Loucy (cell line): ENCODE measurements around the gene ARHGEF25.

Experiments used
- H2AFZ ChIP-seq: fragments of 200-600 bp; sonication (generic); 2 replicates; pipeline ENCODE4 v1.6.0; 2016; ENCODE audit warnings: antibody characterized with exemption, mild to moderate bottlenecking, low read length, moderate library complexity
- H3F3A ChIP-seq: fragments of 200-600 bp; 2 replicates; pipeline ENCODE4 v1.6.0; 2016; ENCODE audit warnings: antibody characterized with exemption, low read depth, mild to moderate bottlenecking
- H3K27me3 ChIP-seq: fragments of 200-600 bp; sonication (generic); 2 replicates; pipeline ENCODE4 v1.6.1; 2014; ENCODE audit warnings: low read length, mild to moderate bottlenecking; ENCODE audit not compliant: insufficient read depth, poor library complexity, severe bottlenecking
- H3K36me3 ChIP-seq: fragments of 200-600 bp; sonication (generic); 2 replicates; pipeline ENCODE4 v1.6.1; 2016; ENCODE audit warnings: low read length; ENCODE audit not compliant: insufficient read depth
- H3K4me1 ChIP-seq: fragments of 200-600 bp; sonication (generic); 2 replicates; pipeline ENCODE4 v1.5.1; 2014; ENCODE audit warnings: low read length, mild to moderate bottlenecking; ENCODE audit not compliant: insufficient read depth, poor library complexity, severe bottlenecking
- H3K4me2 ChIP-seq: fragments of 200-600 bp; sonication (generic); 2 replicates; pipeline ENCODE4 v1.6.0; 2014; ENCODE audit warnings: antibody characterized with exemption, low read length, low read depth, mild to moderate bottlenecking; ENCODE audit not compliant: poor library complexity, severe bottlenecking
- H3K4me3 ChIP-seq: fragments of 200-600 bp; sonication (generic); 2 replicates; pipeline ENCODE4 v1.5.1; 2014; ENCODE audit warnings: low read length, mild to moderate bottlenecking, mixed read lengths; ENCODE audit not compliant: poor library complexity, severe bottlenecking
- H3K79me2 ChIP-seq: fragments of 200-600 bp; sonication (generic); 2 replicates; pipeline ENCODE4 v1.6.1; 2014; ENCODE audit warnings: low read length; ENCODE audit not compliant: insufficient read depth
- H3K9ac ChIP-seq: fragments of 200-600 bp; sonication (generic); 2 replicates; pipeline ENCODE4 v1.6.0; 2014; ENCODE audit warnings: mild to moderate bottlenecking, low read depth, low read length, moderate library complexity; ENCODE audit not compliant: poor library complexity, severe bottlenecking
- H3K9me2 ChIP-seq: fragments of 200-600 bp; sonication (generic); replicated peaks from 2 replicates; pipeline ENCODE4 v1.6.1; 2016; ENCODE audit warnings: low read depth, low read length, mixed read lengths
- H3K9me3 ChIP-seq: fragments of 200-600 bp; sonication (generic); 2 replicates; pipeline ENCODE4 v1.6.1; 2014; ENCODE audit warnings: mild to moderate bottlenecking, antibody characterized with exemption, low read length, low read depth; ENCODE audit not compliant: insufficient read depth
- H4K20me1 ChIP-seq: fragments of 200-600 bp; sonication (generic); 2 replicates; pipeline ENCODE4 v1.6.0; 2014; ENCODE audit warnings: antibody characterized with exemption, low read length, mild to moderate bottlenecking; ENCODE audit not compliant: insufficient read depth, poor library complexity, severe bottlenecking
- CTCF ChIP-seq: fragments of 200-600 bp; sonication (generic); conservative IDR thresholded peaks from 2 replicates; pipeline ENCODE4 v1.5.1; 2014; ENCODE audit warnings: mild to moderate bottlenecking, antibody characterized with exemption, low read length
- EZH2phosphoT487 ChIP-seq: fragments of 200-600 bp; IDR thresholded peaks from 2 replicates; pipeline ENCODE4 v1.6.1; 2018; ENCODE audit warnings: antibody characterized with exemption, mild to moderate bottlenecking, moderate library complexity, borderline replicate concordance

ARHGEF25 gene

GRCh38 chr12:57614948-57615500, 3.8 kb downstream of the ARHGEF25 start:
- Histone ChIP-seq H3K4me1 (peaks cover 27% of the 10 kb centered on the region), H2AFZ (no peak overlapping the region), H3K9me2 (no peaks in the 10 kb centered on the region), H3K4me2 (no peak overlapping the region), H3K36me3 (no peaks in the 10 kb centered on the region), H4K20me1 (no peaks in the 10 kb centered on the region), H3K79me2 (no peaks in the 10 kb centered on the region), H3K9ac (no peak overlapping the region), H3F3A (no peaks in the 10 kb centered on the region), H3K9me3 (no peaks in the 10 kb centered on the region), H3K4me3 (no peak overlapping the region), H3K27me3 (no peaks in the 10 kb centered on the region)
- TF ChIP-seq EZH2phosphoT487: no peak
- TF ChIP-seq CTCF: no peak

- H3K27me3 ChIP-seq: no peaks in the 10 kb centered on the region
- H4K20me1 ChIP-seq: no peaks in the 10 kb centered on the region
Observed at GRCh38 chr12:57615637-57616036, 4.4 kb downstream of the ARHGEF25 start.

GRCh38 chr12:57616383-57617101, 5.3 kb downstream of the ARHGEF25 start:
- peaks cover 24% of the 10 kb centered on the region for H3K4me1 ChIP-seq
- TF ChIP-seq EZH2phosphoT487: no peak
- no peak for TF ChIP-seq CTCF
- H3F3A ChIP-seq: no peaks in the 10 kb centered on the region
- no peaks in the 10 kb centered on the region for H3K9me2 ChIP-seq
- H3K27me3 ChIP-seq: no peaks in the 10 kb centered on the region
- no peak overlapping the region for H3K9ac ChIP-seq
- H3K79me2 ChIP-seq: no peaks in the 10 kb centered on the region
- H2AFZ ChIP-seq: no peak overlapping the region
- H3K4me2 ChIP-seq: no peak overlapping the region
- no peaks in the 10 kb centered on the region for H3K9me3 ChIP-seq
- H3K4me3 ChIP-seq: no peak overlapping the region
- H3K36me3 ChIP-seq: no peaks in the 10 kb centered on the region
- no peaks in the 10 kb centered on the region for H4K20me1 ChIP-seq

More at GRCh38 chr12:57615637-57616036, 4.4 kb downstream of the ARHGEF25 start:
- no peak overlapping the region for H3K4me3 ChIP-seq
- no peaks in the 10 kb centered on the region for H3K79me2 ChIP-seq
- H3K36me3 ChIP-seq: no peaks in the 10 kb centered on the region
- H2AFZ ChIP-seq: no peak overlapping the region
- H3K9ac ChIP-seq: no peak overlapping the region
- H3K4me2 ChIP-seq: no peak overlapping the region
- TF ChIP-seq CTCF (no peak), EZH2phosphoT487 (no peak)
- no peaks in the 10 kb centered on the region for H3K9me2 ChIP-seq
- peaks cover 27% of the 10 kb centered on the region for H3K4me1 ChIP-seq
- no peaks in the 10 kb centered on the region for H3F3A ChIP-seq
- H3K9me3 ChIP-seq: no peaks in the 10 kb centered on the region
